GM12801 (cell line): ENCODE results near the gene COL11A2.

Source experiments
- TF ChIP-seq, protein P1 (sequence below): IDR thresholded peaks from one replicate; pipeline ENCODE4 v1.5.1; 2011; ENCODE audit warnings: control low read depth; ENCODE audit not compliant: insufficient read length; ENCODE audit errors: extremely low read depth

COL11A2 gene

DNA sequence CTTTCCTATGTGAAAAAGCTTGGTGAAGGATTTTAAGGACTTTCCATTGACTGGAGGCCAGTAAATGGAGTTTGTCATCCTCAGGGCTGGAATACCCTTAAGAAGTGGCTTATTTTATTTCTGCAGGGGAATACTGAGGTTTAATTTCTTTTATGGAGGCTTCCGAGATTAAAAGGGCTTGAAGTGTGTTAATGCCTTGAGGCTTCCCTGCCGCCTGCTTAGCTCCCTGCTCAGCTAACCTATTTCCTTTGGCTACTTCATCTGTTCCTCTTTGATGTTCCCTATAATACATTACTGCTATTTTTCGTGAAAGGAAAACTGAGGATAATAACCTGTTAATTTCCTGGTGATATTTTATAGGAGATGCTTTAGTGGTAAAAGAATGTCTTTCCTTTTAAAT is 72.3 kb downstream of the COL11A2 start:
- TF ChIP-seq, protein P1, sequence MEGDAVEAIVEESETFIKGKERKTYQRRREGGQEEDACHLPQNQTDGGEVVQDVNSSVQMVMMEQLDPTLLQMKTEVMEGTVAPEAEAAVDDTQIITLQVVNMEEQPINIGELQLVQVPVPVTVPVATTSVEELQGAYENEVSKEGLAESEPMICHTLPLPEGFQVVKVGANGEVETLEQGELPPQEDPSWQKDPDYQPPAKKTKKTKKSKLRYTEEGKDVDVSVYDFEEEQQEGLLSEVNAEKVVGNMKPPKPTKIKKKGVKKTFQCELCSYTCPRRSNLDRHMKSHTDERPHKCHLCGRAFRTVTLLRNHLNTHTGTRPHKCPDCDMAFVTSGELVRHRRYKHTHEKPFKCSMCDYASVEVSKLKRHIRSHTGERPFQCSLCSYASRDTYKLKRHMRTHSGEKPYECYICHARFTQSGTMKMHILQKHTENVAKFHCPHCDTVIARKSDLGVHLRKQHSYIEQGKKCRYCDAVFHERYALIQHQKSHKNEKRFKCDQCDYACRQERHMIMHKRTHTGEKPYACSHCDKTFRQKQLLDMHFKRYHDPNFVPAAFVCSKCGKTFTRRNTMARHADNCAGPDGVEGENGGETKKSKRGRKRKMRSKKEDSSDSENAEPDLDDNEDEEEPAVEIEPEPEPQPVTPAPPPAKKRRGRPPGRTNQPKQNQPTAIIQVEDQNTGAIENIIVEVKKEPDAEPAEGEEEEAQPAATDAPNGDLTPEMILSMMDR = no peak

DNA sequence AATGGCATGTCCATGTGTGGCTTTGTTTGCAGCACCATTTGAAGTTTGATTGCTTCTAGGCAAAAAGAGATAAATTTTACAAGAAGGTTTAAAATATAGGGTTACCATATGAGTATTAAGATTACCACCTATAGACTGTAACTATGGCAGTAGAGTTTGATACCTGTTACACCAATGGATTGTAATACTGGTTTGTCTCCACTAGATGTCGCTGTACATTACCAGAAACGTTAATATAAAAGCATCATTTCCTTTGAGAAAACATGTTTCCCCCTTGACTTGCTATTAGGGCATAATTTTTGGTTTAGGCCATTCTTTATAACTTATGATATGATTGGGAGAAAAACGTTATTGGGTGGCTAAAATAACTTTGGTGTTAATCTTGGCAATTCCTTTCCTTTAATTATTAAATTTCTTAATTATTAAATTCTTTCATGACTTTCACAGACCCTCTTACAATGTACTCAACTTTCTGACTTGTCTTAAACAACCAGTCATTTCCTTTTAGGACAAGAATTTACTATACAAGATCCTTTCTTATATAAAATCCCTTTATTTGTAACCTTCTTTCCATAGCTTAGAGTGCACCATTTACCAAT is 73.6 kb downstream of the COL11A2 start:
- TF ChIP-seq, protein P1 = no peak

DNA sequence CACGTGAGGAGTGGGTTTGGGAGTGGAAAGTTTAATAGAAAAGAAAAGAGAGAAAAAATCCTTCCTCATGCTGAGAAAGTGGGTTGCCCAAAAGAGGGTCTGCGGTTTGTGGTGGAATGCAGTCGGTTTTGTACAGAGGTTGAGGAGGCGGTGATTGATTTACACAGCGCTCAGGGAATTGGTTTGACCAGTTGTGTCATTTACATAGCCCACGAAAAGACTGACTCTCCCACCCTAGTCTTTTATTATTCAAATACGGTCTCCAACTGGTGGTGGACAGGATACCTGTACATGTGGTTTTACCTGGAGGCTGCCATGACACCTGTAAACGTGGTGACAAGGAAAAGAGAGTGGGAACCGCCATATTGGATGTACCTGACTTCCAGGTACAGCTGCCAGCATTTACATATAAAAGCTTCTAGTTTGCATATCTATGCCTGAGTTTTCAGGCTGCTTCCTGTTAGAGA is 74.4 kb downstream of the COL11A2 start:
- TF ChIP-seq, protein P1 = no peak

DNA sequence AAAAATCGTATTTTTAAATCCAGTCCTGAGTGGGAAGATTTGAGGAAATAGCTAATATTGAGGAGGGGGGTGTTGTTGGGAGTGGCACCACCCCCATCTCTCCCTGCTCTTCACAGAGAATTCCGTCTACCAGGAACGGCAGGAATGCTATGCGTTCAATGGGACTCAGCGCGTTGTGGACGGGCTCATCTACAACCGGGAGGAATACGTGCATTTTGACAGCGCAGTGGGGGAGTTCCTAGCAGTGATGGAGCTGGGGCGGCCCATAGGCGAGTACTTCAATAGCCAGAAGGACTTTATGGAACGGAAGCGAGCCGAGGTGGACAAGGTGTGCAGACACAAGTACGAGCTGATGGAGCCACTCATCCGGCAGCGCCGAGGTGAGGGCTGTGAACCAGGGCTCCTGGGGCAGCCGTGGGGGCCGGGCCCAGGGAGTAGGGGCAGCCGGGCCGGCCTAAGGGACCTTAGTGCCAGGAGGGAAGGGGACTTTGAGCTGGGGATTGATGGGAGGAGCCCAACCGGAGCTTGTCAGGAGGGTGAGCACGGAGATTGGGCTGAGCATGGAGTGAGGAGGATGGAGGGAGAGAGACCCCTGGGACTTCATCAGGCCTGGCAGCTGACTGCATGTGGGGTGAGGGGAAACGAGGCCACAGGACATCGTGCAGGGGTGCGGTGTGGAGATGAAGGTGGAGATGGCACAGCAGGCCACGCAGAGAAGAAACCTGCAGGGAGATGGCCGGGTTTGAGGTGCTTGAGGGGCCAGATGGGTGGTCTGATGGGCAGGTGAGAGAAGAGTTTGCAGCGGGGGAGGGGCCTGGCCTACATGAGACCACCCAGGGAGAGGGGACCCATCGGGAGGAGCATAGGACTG is 75.2 kb downstream of the COL11A2 start:
- TF ChIP-seq, protein P1 = no peak

DNA sequence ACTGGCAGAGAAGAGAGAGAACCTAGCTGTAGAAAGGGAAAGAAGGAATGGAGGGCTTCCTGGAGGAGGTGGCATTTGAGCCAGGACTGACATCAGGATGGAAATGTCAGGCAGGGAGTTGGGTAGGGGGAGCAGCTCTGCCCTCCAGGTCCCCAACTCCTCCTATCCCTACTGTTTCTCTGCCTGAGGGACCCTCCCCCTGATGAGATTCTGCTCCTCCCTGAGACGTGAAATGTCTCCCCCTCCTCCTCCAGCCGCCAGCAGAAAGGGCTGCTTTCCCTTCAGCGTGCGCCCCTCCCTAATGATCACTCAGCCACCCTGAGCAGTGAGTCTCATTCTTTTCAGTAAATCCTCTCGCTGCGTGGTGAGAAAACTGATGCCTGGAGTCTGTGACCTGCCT is 75.8 kb downstream of the COL11A2 start:
- TF ChIP-seq, protein P1 = no peak

DNA sequence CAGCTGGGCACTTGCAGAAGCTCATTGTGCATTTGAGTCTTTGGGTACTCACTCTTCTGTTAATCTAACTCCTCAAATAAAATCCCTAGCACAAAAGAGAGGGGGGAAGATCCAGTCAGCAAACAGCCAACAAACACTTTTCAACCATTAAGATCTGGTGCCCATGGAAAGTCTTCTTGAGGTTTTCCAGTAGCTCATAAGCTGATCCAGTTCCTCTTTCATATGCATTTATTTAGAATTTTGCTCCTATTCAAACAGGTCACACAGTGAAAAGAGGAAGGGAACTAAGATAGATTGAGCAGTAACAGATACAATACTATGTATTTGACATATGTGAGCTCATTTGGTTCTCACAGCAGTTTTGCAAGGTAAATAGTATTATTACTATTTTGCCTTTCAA is 77.9 kb downstream of the COL11A2 start:
- TF ChIP-seq, protein P1 = no peak

DNA sequence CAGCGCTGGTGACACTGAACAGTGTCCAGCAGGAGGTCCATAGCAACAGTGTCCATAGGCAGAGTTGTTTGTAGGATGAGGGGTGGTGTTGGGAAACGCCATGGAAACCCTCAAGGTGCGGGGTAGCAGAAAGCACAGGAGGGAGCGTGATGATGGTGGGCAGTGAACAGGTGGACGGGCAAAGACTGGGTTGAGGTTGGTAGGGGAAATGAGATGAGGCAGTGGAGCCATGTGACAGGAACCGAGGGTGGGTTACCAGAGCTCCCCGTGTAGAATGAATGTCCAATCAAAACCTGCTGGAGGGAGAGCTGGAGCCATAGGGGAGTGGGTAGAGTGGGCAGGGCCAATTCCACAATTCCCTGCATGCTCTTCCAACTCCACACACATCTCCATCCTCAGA is 78.5 kb downstream of the COL11A2 start:
- TF ChIP-seq, protein P1 = no peak
